SU-DHL-6 (cell line): Measurements from ENCODE around the gene TRIM66.

Experiments used
- CTCF ChIP-seq: fragments of 200-600 bp; sonication (generic); IDR thresholded peaks from one replicate; pipeline ENCODE4 v1.5.1; 2017; ENCODE audit warnings: antibody characterized with exemption, mild to moderate bottlenecking, low read length, moderate library complexity; ENCODE audit not compliant: insufficient read depth, poor library complexity, severe bottlenecking
- EZH2phosphoT487 ChIP-seq: fragments of 200-600 bp; sonication (generic), shearing (Covaris generic); conservative IDR thresholded peaks from 2 replicates; pipeline ENCODE4 v1.6.1; 2018; ENCODE audit warnings: mild to moderate bottlenecking, antibody characterized with exemption, low read length, moderate library complexity, mixed read lengths

- TF ChIP-seq CTCF, result no peak
- TF ChIP-seq EZH2phosphoT487, result no peak
These were observed 80.9 kb downstream of the TRIM66 start for GRCh38 chr11:8601376-8602133.
